ENCODE data around the gene NTHL1. TPM values are rescaled to one million over a fixed set of nuclear protein-coding genes. Genes with fewer than 3 reads are reported as not detected.
A peak's percentile ranks its signal among the peaks of the same experiment; 100 is the strongest.

Gene NTHL1
- total and polyA plus RNA-seq, 9 of the 15 experiments (the other 6 are each of a cell fraction or from before 2014, with no cell fraction given) = 1.1 to 58.8 (median 17.6) TPM

- TF ChIP-seq REST (IDR thresholded peaks at IDR 0.05; ENCODE audit: borderline replicate concordance) (peak; percentile 89), REST (CRISPR knock-in tag; IDR thresholded peaks at IDR 0.05; ENCODE audit: low read depth) (no peak), YBX1 (IDR thresholded peaks at IDR 0.05) (no peak), CREB3 (tag; conservative IDR thresholded peaks at IDR 0.05; ENCODE audit: low read depth) (no peak), NR2C1 (IDR thresholded peaks at IDR 0.05) (no peak), NR2C1 (tag; IDR thresholded peaks at IDR 0.05) (no peak), MED1 (CRISPR knock-in tag; IDR thresholded peaks at IDR 0.05; ENCODE audit: borderline replicate concordance) (0 out of 2 replicates have a peak, but pooled peaks have one; percentile 40), TGIF2 (CRISPR knock-in tag; IDR thresholded peaks at IDR 0.05) (no peak), ZNF143 (CRISPR knock-in tag; IDR thresholded peaks at IDR 0.05) (no peak; the same call in 1 of the 2 replicates), FOXP1 (CRISPR knock-in tag; IDR thresholded peaks at IDR 0.05) (peak; percentile 55; the same call in 1 of the 2 replicates), RCOR1 (IDR thresholded peaks at IDR 0.05; ENCODE audit: borderline replicate concordance in 1 of 2, low read depth in 2 of 2, low read length in 2 of 2) (peak in 1 of 2 experiments; percentile 37; a peak in 1 of 4 replicates), BRD4 (IDR thresholded peaks at IDR 0.05) (no peak), ZNF512 (tag; IDR thresholded peaks at IDR 0.05) (no peak), ZNF696 (CRISPR knock-in tag; conservative IDR thresholded peaks at IDR 0.05) (no peak), MAZ (CRISPR knock-in tag; conservative IDR thresholded peaks at IDR 0.05 in 1 of 2, IDR thresholded peaks at IDR 0.05 in 1 of 2) (peak; percentile 89 to 99)
Measured at GRCh38 chr16:2023092-2024031, 24.3 kb downstream of the NTHL1 start (continued).

All from K562 (cell line).